GM12878 (cell line): Measurements from ENCODE around the gene LRSAM1. TPM values are rescaled to one million over a fixed set of nuclear protein-coding genes. Genes with fewer than 3 reads are reported as not detected.

Experiments
- ATAC-seq: fragments of 200-7000 bp; cut with Tn5 transposase; 3 replicates; pipeline ENCODE4 v1.9.1; 2020; ENCODE audit warnings: mild to moderate bottlenecking, moderate library complexity
- BruUV-seq: library from RNA; stranded (reverse); fragments of 400-500 nt; replicated peaks from 2 replicates; lab custom pipeline; 2021; lab: Mats Ljungman, UMichigan
- CTCF ChIA-PET: fragments of 300-600 bp; sonication (Branson Sonifier 250); formaldehyde crosslinking; extraction: SDS; loops from one replicate; lab custom pipeline; 2021; ENCODE audit warnings: inconsistent platforms; lab: Yijun Ruan, JAX
- POLR2A ChIA-PET: fragments of 350-600 bp; formaldehyde crosslinking; extraction: SDS; loops from one replicate; lab custom pipeline; 2021; ENCODE audit warnings: inconsistent platforms; lab: Charles Lee
- RAD21 ChIA-PET: fragments of 300-600 bp; sonication (Branson Sonifier 250); formaldehyde crosslinking; loops from one replicate; lab custom pipeline; 2023; ENCODE audit warnings: antibody characterized with exemption; ENCODE audit not compliant: unreplicated experiment; lab: Charles Lee
- SMC1A ChIA-PET: fragments of 300-600 bp; sonication (Branson Sonifier 250); formaldehyde crosslinking; loops from one replicate; lab custom pipeline; 2023; ENCODE audit not compliant: unreplicated experiment, uncharacterized antibody; lab: Charles Lee
- DNase-seq: peaks from one replicate; pipeline ENCODE4 v3.0.0-alpha.2; 2011; ENCODE audit warnings: low read depth, low spot score
- FAIRE-seq: peaks from 3 replicates; lab custom pipeline; 2011; peaks lifted over from hg19 to GRCh38; lab: Jason Lieb, UNC
- H2AFZ ChIP-seq: 2 replicates; pipeline ENCODE4 v1.6.0; 2011; ENCODE audit warnings: low read depth, low read length, control low read depth; ENCODE audit not compliant: control insufficient read depth
- H3K27ac ChIP-seq: 2 replicates; pipeline ENCODE4 v1.5.1; 2011; ENCODE audit warnings: control low read depth; ENCODE audit not compliant: control insufficient read depth, insufficient read depth
- H3K27me3 ChIP-seq, 2 experiments: replicated peaks in 1 of 2; 2 replicates each; pipeline versions ENCODE4 v1.6.0 to v1.6.1; 2011; ENCODE audit warnings: low read length in 1 of 2; ENCODE audit not compliant: control insufficient read depth in 2 of 2, insufficient read depth in 2 of 2
- H3K36me3 ChIP-seq, 2 experiments: 2 replicates each; pipeline ENCODE4 v1.5.1; 2011; ENCODE audit warnings: low read length in 1 of 2; ENCODE audit not compliant: control insufficient read depth in 2 of 2, insufficient read depth in 2 of 2
- H3K4me1 ChIP-seq: 2 replicates; pipeline ENCODE4 v1.6.1; 2011; ENCODE audit warnings: mild to moderate bottlenecking, low read length, moderate library complexity, mixed read lengths; ENCODE audit not compliant: control insufficient read depth, insufficient read depth
- H3K4me2 ChIP-seq: 2 replicates; pipeline ENCODE4 v1.6.0; 2011; ENCODE audit warnings: control low read depth; ENCODE audit not compliant: control insufficient read depth, insufficient read depth
- H3K4me3 ChIP-seq: fragments of 200-600 bp; sonication (generic); 2 replicates; pipeline ENCODE4 v1.5.1; 2016
- H3K79me2 ChIP-seq: 2 replicates; pipeline ENCODE4 v1.6.0; 2011; ENCODE audit warnings: low read length; ENCODE audit not compliant: control insufficient read depth, insufficient read depth
- H3K9ac ChIP-seq: 2 replicates; pipeline ENCODE4 v1.8.0; 2011; ENCODE audit warnings: low read length, control low read depth, mixed read lengths; ENCODE audit not compliant: control insufficient read depth, insufficient read depth
- H3K9me3 ChIP-seq: replicated peaks from 3 replicates; pipeline ENCODE4 v1.5.1; 2011; ENCODE audit warnings: mild to moderate bottlenecking, low read length; ENCODE audit not compliant: control insufficient read depth, insufficient read depth
- H4K20me1 ChIP-seq: 2 replicates; pipeline ENCODE4 v1.6.0; 2011; ENCODE audit not compliant: control insufficient read depth, insufficient read depth
- ATF3 ChIP-seq: IDR thresholded peaks from 2 replicates; pipeline ENCODE4 v1.6.1; 2011; ENCODE audit warnings: low read depth, mild to moderate bottlenecking, low read length, moderate library complexity, borderline replicate concordance; ENCODE audit errors: extremely low read depth
- FOS ChIP-seq: IDR thresholded peaks from 3 replicates; pipeline ENCODE4 v1.6.1; 2011; ENCODE audit warnings: borderline replicate concordance; ENCODE audit not compliant: insufficient read length; ENCODE audit errors: extremely low read depth
- HDAC2 ChIP-seq: fragments of 200-600 bp; sonication (generic); IDR thresholded peaks from 2 replicates; pipeline ENCODE4 v1.6.1; 2017
- JUNB ChIP-seq: IDR thresholded peaks from 2 replicates; pipeline ENCODE4 v1.6.1; 2016; ENCODE audit warnings: antibody characterized with exemption, mild to moderate bottlenecking
- MAX ChIP-seq: IDR thresholded peaks from 2 replicates; pipeline ENCODE4 v1.6.1; 2012; ENCODE audit warnings: low read depth, low read length, improper control_type of control experiment
- MTA2 ChIP-seq: fragments of 450-650 bp; IDR thresholded peaks from 2 replicates; pipeline ENCODE4 v1.6.1; 2016; ENCODE audit warnings: low read depth, mild to moderate bottlenecking, moderate library complexity
- POLR2A ChIP-seq: IDR thresholded peaks from 2 replicates; pipeline ENCODE4 v1.6.1; 2011; ENCODE audit warnings: low read depth, mild to moderate bottlenecking, low read length
- POU2F2 ChIP-seq: IDR thresholded peaks from 3 replicates; pipeline ENCODE4 v1.6.1; 2011; ENCODE audit warnings: low read depth, mild to moderate bottlenecking, low read length, borderline replicate concordance
- RAD21 ChIP-seq: IDR thresholded peaks from 2 replicates; pipeline ENCODE4 v1.6.1; 2011; ENCODE audit warnings: mild to moderate bottlenecking, low read depth, low read length, moderate library complexity; ENCODE audit not compliant: insufficient read depth
- SIX5 ChIP-seq: IDR thresholded peaks from 2 replicates; pipeline ENCODE4 v1.6.1; 2011; ENCODE audit warnings: mild to moderate bottlenecking, low read depth, low read length, moderate library complexity; ENCODE audit not compliant: severe bottlenecking
- SMAD5 ChIP-seq: IDR thresholded peaks from 2 replicates; pipeline ENCODE4 v1.6.1; 2016; ENCODE audit warnings: antibody characterized with exemption, low read depth
- SP1 ChIP-seq: IDR thresholded peaks from one replicate; pipeline ENCODE4 v1.6.1; 2011; ENCODE audit warnings: low read depth, low read length
- TAF1 ChIP-seq: IDR thresholded peaks from 2 replicates; pipeline ENCODE4 v1.6.1; 2011; ENCODE audit warnings: mild to moderate bottlenecking, low read depth, low read length, borderline replicate concordance
- USF1 ChIP-seq: IDR thresholded peaks from 2 replicates; pipeline ENCODE4 v1.6.1; 2011; ENCODE audit warnings: borderline replicate concordance, low read depth, mild to moderate bottlenecking, moderate library complexity, mixed read lengths, low read length; ENCODE audit not compliant: insufficient read depth; ENCODE audit errors: extremely low read length
- USF2 ChIP-seq: IDR thresholded peaks from 2 replicates; pipeline ENCODE4 v1.6.1; 2011; ENCODE audit warnings: low read depth, low read length, improper control_type of control experiment, borderline replicate concordance
- ZBTB40 ChIP-seq: fragments of 450-650 bp; IDR thresholded peaks from 2 replicates; pipeline ENCODE4 v1.6.1; 2016; ENCODE audit warnings: mild to moderate bottlenecking, moderate library complexity, borderline replicate concordance
- WGBS: methylation state at CpG from one replicate; pipeline ENCODE4 v1.1.6; 2016; ENCODE audit warnings: low lambda C conversion rate; ENCODE audit not compliant: insufficient replicate concordance, insufficient coverage; ENCODE audit errors: missing lambda C conversion rate; 5-methylcytosine and 5-hydroxymethylcytosine counted together
- in situ Hi-C: fragments of 300-500 bp; cut with MboI; formaldehyde crosslinking; loops from 9 replicates; pipeline ENCODE4 v1.14.3; 2018; ENCODE audit warnings: mixed read lengths
- intact Hi-C: fragments of 100-400 bp; cut with micrococcal nuclease; formaldehyde crosslinking; loops from one replicate; pipeline ENCODE4 v1.14.2; 2022; ENCODE audit not compliant: unreplicated experiment
- polyA plus RNA-seq, 11 experiments: library from polyadenylated mRNA; depleted of rRNA in 4 of 11; unstranded in 6 of 11; stranded (reverse) in 5 of 11; fragments of >200 nt; fragmentation: Nextera tagmentation in 4 of 11; fragmentation: Illumina TruSeq in 1 of 11; extraction: Ambion mirVana in 4 of 11; extraction: Trizol in 1 of 11; gene quantifications; 1 replicate in 1 of 11; 2 replicates in 10 of 11; pipeline versions ENCODE4 v1.2.1 to v1.2.3, GENCODE V29; 2011 to 2016; ENCODE audit warnings: inconsistent platforms in 2 of 11, missing spikeins in 2 of 11, low read depth in 1 of 11
- total RNA-seq, 4 experiments: library from RNA; depleted of rRNA in 3 of 4; stranded (reverse); fragments of >200 nt in 3 of 4; fragmentation: Illumina TruSeq in 1 of 4; extraction: Trizol in 1 of 4; gene quantifications; 2 replicates each; pipeline versions ENCODE4 v1.2.1 to v1.2.3, GENCODE V29; 2013 to 2021

The LRSAM1 gene
- total and polyA plus RNA-seq, 10 of the 15 experiments (the other 5 are each of a cell fraction or from before 2014, with no cell fraction given), result 0.14 to 23.4 (median 11.7) TPM

- ChIA-PET POLR2A (interaction anchor here (0.5 to 2.8 kb wide), 6 partner anchors 19 to 559 kb away, joined by 3 to 26 read pairs (median 4); partner anchors contain the start of genes LRSAM1, RPL12 and SLC2A8), SMC1A (interaction anchor here (0.8 to 2.0 kb wide), 5 partner anchors 24 to 35 kb away, joined by 3 to 7 read pairs (median 4); partner anchors contain the start of genes LRSAM1, RPL12 and SLC2A8), CTCF (interaction anchor here (0.6 to 2.5 kb wide), 8 partner anchors 25 to 310 kb away, joined by 3 to 8 read pairs (median 4); partner anchors contain the start of genes LRSAM1, RPL12 and SLC2A8), RAD21 (interaction anchor here (0.9 to 1.2 kb wide), 3 partner anchors 28 to 35 kb away, joined by 3 read pairs; no protein-coding TSS in a partner anchor)
- Histone ChIP-seq H3K4me3 (peak within 1 kb of the TSS; percentile 90), H3K9me3 (no peaks in the 10 kb centered on the region), H3K9ac (peak within 1 kb of the TSS; percentile 99), H3K79me2 (peaks cover 44% of the 10 kb centered on the region), H3K4me1 (peaks cover 13% of the 10 kb centered on the region), H3K27me3 (no peaks in the 10 kb centered on the region), H3K27ac (peak within 1 kb of the TSS; percentile 88), H3K36me3 (no peaks in the 10 kb centered on the region; a peak in 2 of 4 replicates), H2AFZ (peak within 1 kb of the TSS; percentile 99), H3K4me2 (peak within 1 kb of the TSS; percentile 92), H4K20me1 (no peaks in the 10 kb centered on the region)
- ATAC-seq (peak; percentile 94), FAIRE-seq (peak; percentile 100), DNase-seq (peak; percentile 72)
- intact Hi-C loops (loop anchor here (5.0 to 10.0 kb wide), 2 partner anchors 112 to 479 kb away; no protein-coding TSS in a partner anchor), in situ Hi-C loops (no loop called here)
- WGBS, result under 1% methylated on average over 54 of the region's 54 CpGs
- no TSS peak for BruUV-seq
- TF ChIP-seq ZBTB40 (peak; percentile 91), JUNB (no peak), TAF1 (peak; percentile 72), SP1 (peak; percentile 34), POU2F2 (peak; percentile 73; the same call in 2 of the 3 replicates), MAX (no peak; the same call in 1 of the 2 replicates), POLR2A (peak; percentile 90), RAD21 (no peak), ATF3 (peak; percentile 83), USF2 (no peak), USF1 (no peak), SMAD5 (0 out of 2 replicates have a peak, but pooled peaks have one; percentile 49), MTA2 (no peak), FOS (no peak), SIX5 (peak; percentile 72), HDAC2 (no peak)
Observed at GRCh38 chr9:127423934-127424675, 27.2 kb upstream of the LRSAM1 start, which contains the start of gene ZNF79. Gene ZNF79, plus strand, starts transcription at chr9:127424382. Its CDS starts 406 bp downstream, at chr9:127424788.
